WTC11 (cell line): Measurements from ENCODE around the gene C12orf43. TPM values are rescaled to one million over a fixed set of nuclear protein-coding genes. Genes with fewer than 3 reads are reported as not detected.

Experiments
- ATAC-seq: fragments of 200-7000 bp; cut with Tn5 transposase; 2 replicates; pipeline ENCODE4 v1.10.0; 2021; ENCODE audit warnings: mild to moderate bottlenecking, moderate library complexity
- CTCF ChIA-PET: fragments of 300-600 bp; sonication (Branson Sonifier 250); formaldehyde crosslinking; loops from one replicate; lab custom pipeline; 2021; ENCODE audit warnings: antibody characterized with exemption; lab: Charles Lee
- POLR2A ChIA-PET: fragments of 350-600 bp; sonication (Branson Sonifier 250); formaldehyde crosslinking; loops from one replicate; lab custom pipeline; 2021; ENCODE audit warnings: antibody characterized with exemption; lab: Charles Lee
- DNase-seq: peaks from one replicate; pipeline ENCODE4 v3.0.0; 2021; ENCODE audit warnings: low spot score
- H3K27ac Mint-ChIP-seq: 2 replicates; pipeline ENCODE4 v1.8.0; 2021; ENCODE audit warnings: mixed read lengths
- H3K27me3 Mint-ChIP-seq: 2 replicates; pipeline ENCODE4 v1.8.0; 2021; ENCODE audit warnings: low read depth, mild to moderate bottlenecking, moderate library complexity, mixed read lengths
- H3K36me3 Mint-ChIP-seq: 2 replicates; pipeline ENCODE4 v1.8.0; 2021; ENCODE audit warnings: mixed read lengths
- H3K4me1 Mint-ChIP-seq: 2 replicates; pipeline ENCODE4 v1.8.0; 2022; ENCODE audit warnings: mixed read lengths
- H3K4me3 Mint-ChIP-seq: 2 replicates; pipeline ENCODE4 v1.8.0; 2021; ENCODE audit warnings: mild to moderate bottlenecking, moderate library complexity, mixed read lengths
- H3K9me3 Mint-ChIP-seq: 2 replicates; pipeline ENCODE4 v1.8.0; 2021; ENCODE audit warnings: mixed read lengths
- CBFB ChIP-seq: sonication (generic); formaldehyde crosslinking; IDR thresholded peaks from 2 replicates; pipeline ENCODE4 v1.8.1; 2022; ENCODE audit warnings: mild to moderate bottlenecking, low read depth, missing genetic modification reagents
- FOXP1 ChIP-seq: sonication (generic); formaldehyde crosslinking; IDR thresholded peaks from 2 replicates; pipeline ENCODE4 v1.8.0; 2022; ENCODE audit warnings: missing genetic modification reagents, mild to moderate bottlenecking, moderate library complexity, borderline replicate concordance
- IRF2 ChIP-seq: sonication (generic); formaldehyde crosslinking; IDR thresholded peaks from 2 replicates; pipeline ENCODE4 v1.8.0; 2022; ENCODE audit warnings: low read depth, missing genetic modification reagents, borderline replicate concordance
- NFYB ChIP-seq: sonication (generic); formaldehyde crosslinking; conservative IDR thresholded peaks from 2 replicates; pipeline ENCODE4 v1.8.0; 2022; ENCODE audit warnings: low read depth, missing genetic modification reagents
- TEAD4 ChIP-seq: sonication (generic); formaldehyde crosslinking; IDR thresholded peaks from 2 replicates; pipeline ENCODE4 v1.8.0; 2022; ENCODE audit warnings: mild to moderate bottlenecking, missing genetic modification reagents
- ZNF219 ChIP-seq: sonication (generic); formaldehyde crosslinking; IDR thresholded peaks from 2 replicates; pipeline ENCODE4 v1.8.0; 2023; ENCODE audit warnings: missing genetic modification reagents, mild to moderate bottlenecking, borderline replicate concordance
- total RNA-seq: library from RNA; stranded (reverse); gene quantifications from 3 replicates; pipeline ENCODE4 v1.2.3, GENCODE V29; 2021
- TF ChIP-seq, protein P1 (sequence below): fragments of 250-450 bp; sonication (Bioruptor Pico); IDR thresholded peaks from 2 replicates; pipeline ENCODE4 v1.9.0; 2021; ENCODE audit warnings: mild to moderate bottlenecking, borderline replicate concordance
- TF ChIP-seq, protein P2 (sequence below): sonication (generic); formaldehyde crosslinking; IDR thresholded peaks from 2 replicates; pipeline ENCODE4 v1.8.0; 2022; ENCODE audit warnings: mild to moderate bottlenecking, missing genetic modification reagents
- TF ChIP-seq, protein P3 (sequence below): fragments of 250-450 bp; sonication (Bioruptor Pico); IDR thresholded peaks from 2 replicates; pipeline ENCODE4 v1.9.0; 2021; ENCODE audit warnings: mild to moderate bottlenecking
- TF ChIP-seq, protein P4 (sequence below): sonication (generic); formaldehyde crosslinking; IDR thresholded peaks from 2 replicates; pipeline ENCODE4 v1.8.1; 2023; ENCODE audit warnings: mild to moderate bottlenecking, moderate library complexity, missing genetic modification reagents
- TF ChIP-seq, protein P5 (sequence below): sonication (generic); formaldehyde crosslinking; IDR thresholded peaks from 2 replicates; pipeline ENCODE4 v1.8.1; 2022; ENCODE audit warnings: mild to moderate bottlenecking, moderate library complexity, missing genetic modification reagents
- TF ChIP-seq, protein P6 (sequence below): fragments of 250-450 bp; sonication (Bioruptor Pico); conservative IDR thresholded peaks from 2 replicates; pipeline ENCODE4 v1.9.0; 2021; ENCODE audit warnings: mild to moderate bottlenecking
- TF ChIP-seq, protein P7 (sequence below): fragments of 200-600 bp; IDR thresholded peaks from 2 replicates; pipeline ENCODE4 v1.8.0; 2022; ENCODE audit warnings: antibody characterized with exemption
- TF ChIP-seq, protein P8 (sequence below): sonication (generic); formaldehyde crosslinking; conservative IDR thresholded peaks from 2 replicates; pipeline ENCODE4 v1.8.1; 2022; ENCODE audit warnings: mild to moderate bottlenecking, missing genetic modification reagents

Gene C12orf43
- total RNA-seq, 1 experiment from 2014 or later, result 20.7 TPM

DNA sequence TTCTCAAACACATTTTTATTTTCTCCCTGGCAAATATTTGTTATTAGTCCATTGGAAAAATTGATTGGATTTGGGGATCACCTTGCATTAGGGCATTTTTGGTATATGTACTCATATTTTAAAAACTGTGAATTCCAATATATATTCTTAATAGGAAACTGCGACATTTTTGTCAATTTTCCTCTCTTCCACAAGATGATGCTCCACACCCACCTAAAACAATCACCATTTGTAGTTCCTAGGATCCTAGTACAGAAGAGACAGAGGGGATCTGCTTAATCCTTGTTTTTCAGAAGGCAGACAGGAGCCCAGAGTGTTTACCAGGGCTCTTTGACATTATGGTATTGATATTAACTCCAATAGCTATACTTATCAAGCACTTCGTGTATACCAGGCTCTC is 45.5 kb upstream of the C12orf43 start:
- no peak overlapping the region for H3K4me3 Mint-ChIP-seq
- H3K36me3 Mint-ChIP-seq, result no peaks in the 10 kb centered on the region
- H3K27ac Mint-ChIP-seq, result no peak overlapping the region
- no peaks in the 10 kb centered on the region for H3K9me3 Mint-ChIP-seq
- ChIA-PET POLR2A (no interaction called here), CTCF (interaction anchor here (0.9 to 1.5 kb wide), 2 partner anchors 34 to 45 kb away, joined by 4 read pairs; partner anchors contain the start of gene C12orf43)
- ATAC-seq (no peak), DNase-seq (no peak)
- peaks cover 4% of the 10 kb centered on the region; the same call in 1 of the 2 replicates for H3K27me3 Mint-ChIP-seq
- H3K4me1 Mint-ChIP-seq, result peaks cover 3% of the 10 kb centered on the region
- TF ChIP-seq, protein P1, sequence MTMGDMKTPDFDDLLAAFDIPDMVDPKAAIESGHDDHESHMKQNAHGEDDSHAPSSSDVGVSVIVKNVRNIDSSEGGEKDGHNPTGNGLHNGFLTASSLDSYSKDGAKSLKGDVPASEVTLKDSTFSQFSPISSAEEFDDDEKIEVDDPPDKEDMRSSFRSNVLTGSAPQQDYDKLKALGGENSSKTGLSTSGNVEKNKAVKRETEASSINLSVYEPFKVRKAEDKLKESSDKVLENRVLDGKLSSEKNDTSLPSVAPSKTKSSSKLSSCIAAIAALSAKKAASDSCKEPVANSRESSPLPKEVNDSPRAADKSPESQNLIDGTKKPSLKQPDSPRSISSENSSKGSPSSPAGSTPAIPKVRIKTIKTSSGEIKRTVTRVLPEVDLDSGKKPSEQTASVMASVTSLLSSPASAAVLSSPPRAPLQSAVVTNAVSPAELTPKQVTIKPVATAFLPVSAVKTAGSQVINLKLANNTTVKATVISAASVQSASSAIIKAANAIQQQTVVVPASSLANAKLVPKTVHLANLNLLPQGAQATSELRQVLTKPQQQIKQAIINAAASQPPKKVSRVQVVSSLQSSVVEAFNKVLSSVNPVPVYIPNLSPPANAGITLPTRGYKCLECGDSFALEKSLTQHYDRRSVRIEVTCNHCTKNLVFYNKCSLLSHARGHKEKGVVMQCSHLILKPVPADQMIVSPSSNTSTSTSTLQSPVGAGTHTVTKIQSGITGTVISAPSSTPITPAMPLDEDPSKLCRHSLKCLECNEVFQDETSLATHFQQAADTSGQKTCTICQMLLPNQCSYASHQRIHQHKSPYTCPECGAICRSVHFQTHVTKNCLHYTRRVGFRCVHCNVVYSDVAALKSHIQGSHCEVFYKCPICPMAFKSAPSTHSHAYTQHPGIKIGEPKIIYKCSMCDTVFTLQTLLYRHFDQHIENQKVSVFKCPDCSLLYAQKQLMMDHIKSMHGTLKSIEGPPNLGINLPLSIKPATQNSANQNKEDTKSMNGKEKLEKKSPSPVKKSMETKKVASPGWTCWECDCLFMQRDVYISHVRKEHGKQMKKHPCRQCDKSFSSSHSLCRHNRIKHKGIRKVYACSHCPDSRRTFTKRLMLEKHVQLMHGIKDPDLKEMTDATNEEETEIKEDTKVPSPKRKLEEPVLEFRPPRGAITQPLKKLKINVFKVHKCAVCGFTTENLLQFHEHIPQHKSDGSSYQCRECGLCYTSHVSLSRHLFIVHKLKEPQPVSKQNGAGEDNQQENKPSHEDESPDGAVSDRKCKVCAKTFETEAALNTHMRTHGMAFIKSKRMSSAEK (CRISPR knock-in tag), result no peak
- TF ChIP-seq FOXP1 (CRISPR knock-in tag) (no peak), CBFB (no peak), IRF2 (CRISPR knock-in tag) (no peak)
- TF ChIP-seq, protein P2, sequence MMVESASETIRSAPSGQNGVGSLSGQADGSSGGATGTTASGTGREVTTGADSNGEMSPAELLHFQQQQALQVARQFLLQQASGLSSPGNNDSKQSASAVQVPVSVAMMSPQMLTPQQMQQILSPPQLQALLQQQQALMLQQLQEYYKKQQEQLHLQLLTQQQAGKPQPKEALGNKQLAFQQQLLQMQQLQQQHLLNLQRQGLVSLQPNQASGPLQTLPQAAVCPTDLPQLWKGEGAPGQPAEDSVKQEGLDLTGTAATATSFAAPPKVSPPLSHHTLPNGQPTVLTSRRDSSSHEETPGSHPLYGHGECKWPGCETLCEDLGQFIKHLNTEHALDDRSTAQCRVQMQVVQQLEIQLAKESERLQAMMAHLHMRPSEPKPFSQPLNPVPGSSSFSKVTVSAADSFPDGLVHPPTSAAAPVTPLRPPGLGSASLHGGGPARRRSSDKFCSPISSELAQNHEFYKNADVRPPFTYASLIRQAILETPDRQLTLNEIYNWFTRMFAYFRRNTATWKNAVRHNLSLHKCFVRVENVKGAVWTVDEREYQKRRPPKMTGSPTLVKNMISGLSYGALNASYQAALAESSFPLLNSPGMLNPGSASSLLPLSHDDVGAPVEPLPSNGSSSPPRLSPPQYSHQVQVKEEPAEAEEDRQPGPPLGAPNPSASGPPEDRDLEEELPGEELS (CRISPR knock-in tag), result no peak
- TF ChIP-seq, protein P3, sequence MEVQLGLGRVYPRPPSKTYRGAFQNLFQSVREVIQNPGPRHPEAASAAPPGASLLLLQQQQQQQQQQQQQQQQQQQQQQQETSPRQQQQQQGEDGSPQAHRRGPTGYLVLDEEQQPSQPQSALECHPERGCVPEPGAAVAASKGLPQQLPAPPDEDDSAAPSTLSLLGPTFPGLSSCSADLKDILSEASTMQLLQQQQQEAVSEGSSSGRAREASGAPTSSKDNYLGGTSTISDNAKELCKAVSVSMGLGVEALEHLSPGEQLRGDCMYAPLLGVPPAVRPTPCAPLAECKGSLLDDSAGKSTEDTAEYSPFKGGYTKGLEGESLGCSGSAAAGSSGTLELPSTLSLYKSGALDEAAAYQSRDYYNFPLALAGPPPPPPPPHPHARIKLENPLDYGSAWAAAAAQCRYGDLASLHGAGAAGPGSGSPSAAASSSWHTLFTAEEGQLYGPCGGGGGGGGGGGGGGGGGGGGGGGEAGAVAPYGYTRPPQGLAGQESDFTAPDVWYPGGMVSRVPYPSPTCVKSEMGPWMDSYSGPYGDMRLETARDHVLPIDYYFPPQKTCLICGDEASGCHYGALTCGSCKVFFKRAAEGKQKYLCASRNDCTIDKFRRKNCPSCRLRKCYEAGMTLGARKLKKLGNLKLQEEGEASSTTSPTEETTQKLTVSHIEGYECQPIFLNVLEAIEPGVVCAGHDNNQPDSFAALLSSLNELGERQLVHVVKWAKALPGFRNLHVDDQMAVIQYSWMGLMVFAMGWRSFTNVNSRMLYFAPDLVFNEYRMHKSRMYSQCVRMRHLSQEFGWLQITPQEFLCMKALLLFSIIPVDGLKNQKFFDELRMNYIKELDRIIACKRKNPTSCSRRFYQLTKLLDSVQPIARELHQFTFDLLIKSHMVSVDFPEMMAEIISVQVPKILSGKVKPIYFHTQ (CRISPR knock-in tag), result no peak

DNA sequence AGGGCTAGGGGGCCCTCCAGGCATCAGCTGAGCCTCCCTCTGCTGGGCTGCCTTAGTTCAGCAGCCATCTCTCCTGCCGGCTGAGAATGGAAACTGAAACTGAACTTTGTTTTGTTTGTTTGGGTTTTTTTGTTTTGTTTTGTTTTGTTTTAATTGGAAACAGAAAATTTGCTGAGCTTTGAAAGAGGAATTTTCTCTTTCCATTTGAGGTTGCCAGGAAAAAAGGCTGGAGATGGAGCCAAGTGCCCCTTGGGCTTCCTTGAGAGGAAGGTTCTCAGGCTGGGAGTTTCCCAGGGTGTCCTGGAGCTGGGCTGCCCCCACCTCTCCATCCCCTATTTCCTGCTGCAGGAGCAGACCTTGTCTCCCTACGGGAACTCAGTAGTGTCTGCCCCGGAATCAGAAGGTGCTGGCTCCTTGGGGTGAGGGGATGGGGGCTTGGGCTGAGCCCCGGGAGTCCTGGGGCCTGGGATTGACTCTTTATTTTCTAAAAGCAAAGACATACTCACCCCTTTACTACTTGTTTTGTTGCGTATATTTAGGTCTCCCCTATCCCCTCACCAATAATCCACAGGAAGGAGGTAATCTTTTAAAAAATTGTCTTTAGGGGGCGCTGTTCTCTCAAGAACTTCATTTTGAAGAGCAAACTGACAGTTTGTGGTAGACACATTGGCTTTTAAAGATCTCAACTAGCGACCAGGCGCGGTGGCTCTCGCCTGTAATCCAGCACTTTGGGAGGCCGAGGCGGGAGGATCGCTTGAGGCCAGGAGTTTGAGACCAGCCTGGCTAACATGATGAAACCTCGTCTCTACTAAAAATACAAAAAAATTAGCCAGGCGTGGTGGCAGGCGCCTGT is 44.1 kb upstream of the C12orf43 start:
- DNase-seq, result peak; percentile 48
- Mint-ChIP-seq H3K36me3 (no peaks in the 10 kb centered on the region), H3K4me3 (peak overlapping the region; percentile 56)
- POLR2A ChIA-PET, result interaction anchor here (0.6 kb wide), 1 partner anchor 304 kb away, joined by 3 read pairs; no protein-coding TSS in a partner anchor
- TF ChIP-seq, protein P4, sequence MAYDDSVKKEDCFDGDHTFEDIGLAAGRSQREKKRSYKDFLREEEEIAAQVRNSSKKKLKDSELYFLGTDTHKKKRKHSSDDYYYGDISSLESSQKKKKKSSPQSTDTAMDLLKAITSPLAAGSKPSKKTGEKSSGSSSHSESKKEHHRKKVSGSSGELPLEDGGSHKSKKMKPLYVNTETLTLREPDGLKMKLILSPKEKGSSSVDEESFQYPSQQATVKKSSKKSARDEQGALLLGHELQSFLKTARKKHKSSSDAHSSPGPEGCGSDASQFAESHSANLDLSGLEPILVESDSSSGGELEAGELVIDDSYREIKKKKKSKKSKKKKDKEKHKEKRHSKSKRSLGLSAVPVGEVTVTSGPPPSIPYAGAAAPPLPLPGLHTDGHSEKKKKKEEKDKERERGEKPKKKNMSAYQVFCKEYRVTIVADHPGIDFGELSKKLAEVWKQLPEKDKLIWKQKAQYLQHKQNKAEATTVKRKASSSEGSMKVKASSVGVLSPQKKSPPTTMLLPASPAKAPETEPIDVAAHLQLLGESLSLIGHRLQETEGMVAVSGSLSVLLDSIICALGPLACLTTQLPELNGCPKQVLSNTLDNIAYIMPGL, result no peak
- TF ChIP-seq, protein P5, sequence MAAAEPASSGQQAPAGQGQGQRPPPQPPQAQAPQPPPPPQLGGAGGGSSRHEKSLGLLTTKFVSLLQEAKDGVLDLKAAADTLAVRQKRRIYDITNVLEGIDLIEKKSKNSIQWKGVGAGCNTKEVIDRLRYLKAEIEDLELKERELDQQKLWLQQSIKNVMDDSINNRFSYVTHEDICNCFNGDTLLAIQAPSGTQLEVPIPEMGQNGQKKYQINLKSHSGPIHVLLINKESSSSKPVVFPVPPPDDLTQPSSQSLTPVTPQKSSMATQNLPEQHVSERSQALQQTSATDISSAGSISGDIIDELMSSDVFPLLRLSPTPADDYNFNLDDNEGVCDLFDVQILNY (CRISPR knock-in tag), result no peak
- TF ChIP-seq TEAD4 (CRISPR knock-in tag) (no peak), NFYB (no peak), ZNF219 (CRISPR knock-in tag) (no peak)
- TF ChIP-seq, protein P6, sequence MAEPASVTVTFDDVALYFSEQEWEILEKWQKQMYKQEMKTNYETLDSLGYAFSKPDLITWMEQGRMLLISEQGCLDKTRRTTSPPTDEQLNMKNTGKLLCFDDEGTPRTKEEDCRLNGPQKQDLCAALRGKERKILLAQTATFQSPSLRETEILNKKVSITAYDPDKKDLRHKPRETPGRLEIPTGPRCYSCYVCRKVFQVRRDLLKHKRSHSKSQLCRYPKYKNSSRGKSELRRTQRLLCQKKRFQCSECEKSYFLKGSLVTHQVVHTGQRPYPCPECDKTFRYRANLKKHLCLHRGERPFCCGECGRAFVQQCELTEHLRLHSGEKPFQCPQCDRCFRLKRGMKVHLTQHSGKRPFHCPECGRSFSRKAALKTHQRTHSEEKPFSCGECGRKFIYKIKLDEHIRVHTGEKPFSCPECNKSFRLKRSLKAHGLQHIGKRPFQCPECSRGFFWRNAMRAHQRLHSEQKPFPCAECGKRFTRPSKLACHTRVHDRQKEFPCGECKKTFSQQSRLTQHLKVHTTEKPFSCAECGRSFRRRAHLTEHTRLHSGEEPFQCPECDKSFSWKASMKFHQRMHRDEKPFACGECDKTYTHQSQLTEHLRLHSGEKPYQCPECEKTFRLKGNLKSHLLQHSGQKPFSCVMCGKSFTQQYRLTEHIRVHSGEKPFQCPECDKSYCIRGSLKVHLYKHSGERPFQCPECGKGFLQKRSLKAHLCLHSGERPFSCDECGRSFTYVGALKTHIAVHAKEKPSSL, result no peak
- TF ChIP-seq, protein P7, sequence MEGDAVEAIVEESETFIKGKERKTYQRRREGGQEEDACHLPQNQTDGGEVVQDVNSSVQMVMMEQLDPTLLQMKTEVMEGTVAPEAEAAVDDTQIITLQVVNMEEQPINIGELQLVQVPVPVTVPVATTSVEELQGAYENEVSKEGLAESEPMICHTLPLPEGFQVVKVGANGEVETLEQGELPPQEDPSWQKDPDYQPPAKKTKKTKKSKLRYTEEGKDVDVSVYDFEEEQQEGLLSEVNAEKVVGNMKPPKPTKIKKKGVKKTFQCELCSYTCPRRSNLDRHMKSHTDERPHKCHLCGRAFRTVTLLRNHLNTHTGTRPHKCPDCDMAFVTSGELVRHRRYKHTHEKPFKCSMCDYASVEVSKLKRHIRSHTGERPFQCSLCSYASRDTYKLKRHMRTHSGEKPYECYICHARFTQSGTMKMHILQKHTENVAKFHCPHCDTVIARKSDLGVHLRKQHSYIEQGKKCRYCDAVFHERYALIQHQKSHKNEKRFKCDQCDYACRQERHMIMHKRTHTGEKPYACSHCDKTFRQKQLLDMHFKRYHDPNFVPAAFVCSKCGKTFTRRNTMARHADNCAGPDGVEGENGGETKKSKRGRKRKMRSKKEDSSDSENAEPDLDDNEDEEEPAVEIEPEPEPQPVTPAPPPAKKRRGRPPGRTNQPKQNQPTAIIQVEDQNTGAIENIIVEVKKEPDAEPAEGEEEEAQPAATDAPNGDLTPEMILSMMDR, result peak; percentile 67
- TF ChIP-seq, protein P8, sequence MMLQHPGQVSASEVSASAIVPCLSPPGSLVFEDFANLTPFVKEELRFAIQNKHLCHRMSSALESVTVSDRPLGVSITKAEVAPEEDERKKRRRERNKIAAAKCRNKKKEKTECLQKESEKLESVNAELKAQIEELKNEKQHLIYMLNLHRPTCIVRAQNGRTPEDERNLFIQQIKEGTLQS (CRISPR knock-in tag), result no peak
- TF ChIP-seq, all 79 proteins: peak for 1
- CTCF ChIA-PET, result interaction anchor here (0.5 to 2.1 kb wide), 28 partner anchors 9 to 460 kb away, joined by 3 to 25 read pairs (median 5); partner anchors contain the start of gene P2RX7
- H3K4me1 Mint-ChIP-seq, result peaks cover 3% of the 10 kb centered on the region
- peak overlapping the region; percentile 91 for H3K27ac Mint-ChIP-seq
- H3K27me3 Mint-ChIP-seq, result peaks cover 4% of the 10 kb centered on the region; the same call in 1 of the 2 replicates
- H3K9me3 Mint-ChIP-seq, result no peaks in the 10 kb centered on the region
- ATAC-seq, result peak; percentile 92
